ENCODE results near the gene TXNDC9. TPM values are rescaled to one million over a fixed set of nuclear protein-coding genes. Genes with fewer than 3 reads are reported as not detected.
"Not testable (repeated sequence)": the region's sequence is repeated elsewhere in the genome, so short reads cannot be mapped to it uniquely, and the experiment has no call there.

The TXNDC9 gene
- polyA plus RNA-seq, 1 donor from 2014 or later: 48.2 TPM

- peaks cover 5 to 23% (median 5%) of the 10 kb centered on the region in 3 donors for H3K9me3 Mint-ChIP-seq
- H3K4me1 Mint-ChIP-seq: no peaks in the 10 kb centered on the region
- peaks cover 7% of the 10 kb centered on the region for H3K36me3 Mint-ChIP-seq
- H3K27ac Mint-ChIP-seq: peak overlapping the region in 1 of 3 donors; percentile 35
- no peaks in the 10 kb centered on the region for H3K27me3 Mint-ChIP-seq
- H3K4me3 Mint-ChIP-seq: peak overlapping the region in 1 of 4 donors; percentile 1
Observed at GRCh38 chr2:99278793-99279291, 57.3 kb downstream of the TXNDC9 start.

DNA sequence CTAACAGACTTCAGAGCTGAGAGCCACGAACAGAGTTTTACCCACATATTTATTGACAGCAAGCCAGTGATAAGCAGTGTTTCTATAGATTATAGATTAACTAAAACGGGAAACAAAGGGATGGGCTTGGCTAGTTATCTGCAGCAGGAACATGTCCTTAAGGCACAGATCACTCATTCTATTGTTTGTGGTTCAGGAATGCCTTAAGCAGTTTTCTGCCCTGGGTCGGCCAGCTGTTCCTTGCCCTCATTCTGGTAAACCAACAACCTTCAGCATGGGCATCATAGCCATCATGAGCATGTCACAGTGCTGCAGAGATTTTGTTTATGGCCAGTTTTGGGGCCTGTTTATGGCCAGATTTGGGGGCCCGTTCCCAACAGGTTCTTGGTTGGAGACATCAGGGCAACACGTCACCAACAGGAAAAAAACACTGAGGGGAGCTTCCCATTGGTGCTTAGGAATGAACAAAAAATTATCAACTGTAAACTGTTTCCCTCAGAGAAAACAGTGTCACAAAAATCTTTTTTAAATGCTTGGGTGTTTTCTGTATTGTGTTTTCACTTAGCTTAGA, 57.9 kb downstream of the TXNDC9 start:
- H3K36me3 Mint-ChIP-seq, H3K4me1 Mint-ChIP-seq, H3K27me3 Mint-ChIP-seq, H3K27ac Mint-ChIP-seq: not testable (repeated sequence)
- H3K9me3 Mint-ChIP-seq: peaks cover 3 to 20% (median 5%) of the 10 kb centered on the region in 3 donors
- peak overlapping the region in 1 of 4 donors; percentile 63 for H3K4me3 Mint-ChIP-seq

GRCh38 chr2:99275882-99276281, 60.3 kb downstream of the TXNDC9 start:
- H3K27me3 Mint-ChIP-seq: no peaks in the 10 kb centered on the region
- no peak overlapping the region for H3K4me3 Mint-ChIP-seq
- H3K36me3 Mint-ChIP-seq: peaks cover 13% of the 10 kb centered on the region
- no peak overlapping the region for H3K27ac Mint-ChIP-seq
- peaks cover 3 to 22% (median 7%) of the 10 kb centered on the region in 3 donors for H3K9me3 Mint-ChIP-seq
- H3K4me1 Mint-ChIP-seq: no peaks in the 10 kb centered on the region

Other genes starting within 250 kb of the TXNDC9 start
- gene C2orf15, start 194.6 kb downstream of the TXNDC9 start, polyA plus RNA-seq: 2.0 TPM
- 19.7 TPM for gene TSGA10, start 181.4 kb downstream of the TXNDC9 start, polyA plus RNA-seq
- 18.5 TPM for gene LIPT1, start 181.4 kb downstream of the TXNDC9 start, polyA plus RNA-seq
- gene MITD1, start 155.3 kb downstream of the TXNDC9 start, polyA plus RNA-seq: 43.2 TPM
- gene MRPL30, start 155.1 kb downstream of the TXNDC9 start, polyA plus RNA-seq: 16.7 TPM
- gene LYG2, start 80.7 kb downstream of the TXNDC9 start, polyA plus RNA-seq: not detected
- gene LYG1, start 35.1 kb downstream of the TXNDC9 start, polyA plus RNA-seq: 0.48 TPM
- gene EIF5B, start 1.1 kb upstream of the TXNDC9 start, polyA plus RNA-seq: 13.8 TPM
- 15.8 TPM for gene REV1, start 153.7 kb upstream of the TXNDC9 start, polyA plus RNA-seq

Data from IgD-negative memory B cell (primary cell).